Inflammatory macrophage (primary cell): ENCODE measurements around the gene ZFP92.
"Not testable (repeated sequence)": the region's sequence is repeated elsewhere in the genome, so short reads cannot be mapped to it uniquely, and the experiment has no call there.

Source experiments
- DNase-seq, 2 donors: peaks; one replicate each; pipeline ENCODE4 v3.0.0-alpha.2; 2020 to 2022
- total RNA-seq, 18 experiments: gene quantifications; one replicate each; lab custom pipeline; 2026; ENCODE audit warnings: mixed read lengths in 6 of 18, inconsistent platforms in 2 of 18; lab: John Stamatoyannopoulos, UW

ZFP92 gene, protein sequence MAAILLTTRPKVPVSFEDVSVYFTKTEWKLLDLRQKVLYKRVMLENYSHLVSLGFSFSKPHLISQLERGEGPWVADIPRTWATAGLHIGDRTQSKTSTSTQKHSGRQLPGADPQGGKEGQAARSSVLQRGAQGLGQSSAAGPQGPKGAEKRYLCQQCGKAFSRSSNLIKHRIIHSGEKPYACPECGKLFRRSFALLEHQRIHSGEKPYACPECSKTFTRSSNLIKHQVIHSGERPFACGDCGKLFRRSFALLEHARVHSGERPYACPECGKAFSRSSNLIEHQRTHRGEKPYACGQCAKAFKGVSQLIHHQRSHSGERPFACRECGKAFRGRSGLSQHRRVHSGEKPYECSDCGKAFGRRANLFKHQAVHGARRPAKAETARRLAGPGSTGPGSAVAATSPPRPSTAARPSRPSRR
- 1.7 to 27.5 (median 11.3) reads per million in 18 experiments for total RNA-seq

DNA sequence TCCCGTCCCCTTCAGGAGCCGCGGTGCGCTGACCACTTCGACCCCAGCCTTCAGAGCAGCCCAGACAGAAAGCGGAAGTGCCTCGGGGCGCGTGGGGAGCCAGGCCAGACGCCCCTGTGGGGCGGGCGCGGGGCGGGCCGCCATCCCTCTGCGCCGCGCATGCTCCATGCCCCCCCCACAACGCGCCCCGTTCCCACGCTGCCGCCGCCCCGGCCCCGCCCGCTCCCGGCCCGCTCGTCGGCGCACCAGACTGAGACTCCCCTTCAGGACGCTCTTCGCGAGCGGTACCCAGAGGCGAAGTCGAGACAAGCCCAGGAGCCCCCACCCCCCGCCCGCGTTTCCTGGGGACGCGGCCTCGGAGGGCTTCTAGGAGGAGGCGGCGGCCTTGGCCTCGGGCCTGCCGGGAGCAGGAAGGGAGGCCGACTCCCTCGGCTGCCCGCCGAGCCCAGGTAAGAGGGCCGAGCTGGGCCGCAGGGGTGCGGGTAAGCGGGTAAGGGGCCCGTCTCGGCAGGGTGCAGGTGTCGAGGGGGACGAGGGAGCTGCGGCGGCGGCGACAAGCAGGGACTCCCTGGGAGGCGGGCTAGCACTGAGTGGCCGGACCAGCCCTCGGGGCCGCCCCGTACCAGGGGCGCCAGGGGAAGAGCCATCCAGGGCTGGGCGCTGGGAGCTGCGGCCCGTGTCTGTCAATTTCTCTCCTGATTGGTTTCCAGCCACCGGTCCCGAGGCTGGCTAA lies at the start of gene ZFP92:
Gene ZFP92 (plus strand): TSS at position 218 of the 733 bp plus-strand sequence. CDS start 6,851 bp downstream, outside the sequence.
- peak; percentile 42 to 77 for DNase-seq

DNA sequence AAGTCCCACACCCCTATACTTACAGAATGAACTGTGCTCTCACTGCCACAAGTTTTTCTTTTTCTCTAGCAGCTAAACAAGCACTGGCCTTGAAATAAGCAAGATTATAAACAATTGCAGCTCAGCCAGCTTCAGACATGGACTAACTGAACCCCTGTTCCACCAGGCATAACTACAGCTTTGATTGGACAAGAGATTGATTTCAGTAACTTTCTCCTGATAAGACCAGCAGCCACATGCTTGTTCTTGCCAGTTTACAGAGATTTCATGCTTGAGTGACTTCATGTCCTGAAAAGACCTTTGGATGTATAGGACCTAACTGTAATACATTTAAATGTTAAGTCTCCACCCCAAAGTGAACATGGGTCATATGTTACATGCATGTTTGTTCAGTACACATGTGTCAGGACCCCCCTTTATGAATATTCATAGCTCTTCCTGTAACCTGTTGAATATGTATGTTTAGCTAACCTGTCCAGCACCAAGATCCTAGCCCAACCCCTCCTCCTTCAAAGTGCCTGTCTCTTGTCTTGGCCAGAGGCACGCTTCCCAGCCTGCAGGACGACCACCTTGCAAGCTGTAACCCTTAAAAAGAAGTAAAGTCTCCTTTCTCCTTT lies 49.4 kb upstream of the ZFP92 start:
- no peak for DNase-seq

DNA sequence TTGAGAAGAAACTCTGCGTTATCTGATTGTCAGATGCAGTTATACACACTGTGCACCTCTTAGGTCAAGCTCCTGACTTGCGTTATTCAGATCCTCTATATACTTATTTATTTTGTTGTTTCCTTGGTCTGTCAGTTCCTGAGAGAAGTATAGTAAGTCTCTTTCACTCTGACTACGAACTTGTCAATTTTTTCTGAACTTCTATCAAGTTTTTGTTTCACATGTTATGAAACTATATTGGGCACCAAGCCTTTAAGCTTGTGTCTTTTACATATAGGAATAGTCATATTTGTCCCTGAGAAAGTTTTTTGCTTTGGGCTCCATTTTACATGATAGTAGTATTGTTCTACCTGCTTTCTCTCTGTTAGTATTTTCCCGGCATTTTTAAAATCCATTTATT lies 45.6 kb upstream of the ZFP92 start:
- DNase-seq, result no peak

DNA sequence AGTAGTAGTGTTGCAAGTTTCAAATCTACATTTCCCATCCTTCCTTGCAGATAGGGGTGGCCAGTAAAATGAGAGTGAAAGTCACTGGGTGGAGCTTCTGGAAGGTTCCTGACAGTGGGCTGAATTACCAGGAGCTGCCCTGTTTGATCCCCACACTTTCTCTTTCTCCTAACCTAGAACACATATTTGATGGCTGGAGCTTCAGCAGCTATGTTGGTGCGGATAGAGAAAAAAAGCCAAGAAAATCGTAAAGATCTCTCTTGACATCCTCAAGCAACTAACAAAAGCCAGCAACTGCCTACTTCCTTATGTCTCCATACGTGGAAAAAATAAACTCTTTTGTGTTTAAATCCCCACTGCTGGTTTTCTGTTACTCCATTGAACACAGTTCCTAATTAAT lies 45.2 kb upstream of the ZFP92 start:
- DNase-seq, result no peak

DNA sequence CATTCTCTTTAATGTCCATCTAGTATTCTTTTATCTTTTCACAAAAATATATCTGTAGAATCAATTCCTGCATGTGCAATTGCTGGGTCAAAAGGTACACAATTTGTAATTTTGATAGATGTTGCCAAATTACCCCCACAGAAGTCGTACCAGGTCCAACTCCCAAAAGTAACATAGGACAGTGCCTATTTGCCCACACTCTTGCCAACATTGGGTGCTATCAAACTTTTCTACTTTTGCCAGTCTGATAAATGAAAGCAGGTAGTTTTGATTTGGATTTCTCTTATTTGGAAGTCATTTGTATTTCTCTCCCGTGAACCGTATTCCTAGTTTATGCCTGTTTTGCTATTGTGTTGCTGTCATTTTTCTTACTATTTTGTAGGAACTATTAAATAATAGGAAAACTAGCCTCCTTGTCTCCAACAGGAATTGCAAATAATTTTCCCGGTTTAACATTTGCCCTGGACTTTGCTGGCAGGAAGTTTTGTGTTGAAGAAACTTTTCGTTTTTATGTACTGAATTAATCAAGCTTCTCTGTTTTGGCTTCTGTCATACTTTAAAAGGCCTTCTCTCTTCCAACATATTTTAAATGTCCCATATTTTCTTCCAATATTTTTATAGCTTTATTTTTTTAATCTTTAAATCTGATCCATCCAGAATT lies 44.3 kb upstream of the ZFP92 start:
- DNase-seq, result no peak

DNA sequence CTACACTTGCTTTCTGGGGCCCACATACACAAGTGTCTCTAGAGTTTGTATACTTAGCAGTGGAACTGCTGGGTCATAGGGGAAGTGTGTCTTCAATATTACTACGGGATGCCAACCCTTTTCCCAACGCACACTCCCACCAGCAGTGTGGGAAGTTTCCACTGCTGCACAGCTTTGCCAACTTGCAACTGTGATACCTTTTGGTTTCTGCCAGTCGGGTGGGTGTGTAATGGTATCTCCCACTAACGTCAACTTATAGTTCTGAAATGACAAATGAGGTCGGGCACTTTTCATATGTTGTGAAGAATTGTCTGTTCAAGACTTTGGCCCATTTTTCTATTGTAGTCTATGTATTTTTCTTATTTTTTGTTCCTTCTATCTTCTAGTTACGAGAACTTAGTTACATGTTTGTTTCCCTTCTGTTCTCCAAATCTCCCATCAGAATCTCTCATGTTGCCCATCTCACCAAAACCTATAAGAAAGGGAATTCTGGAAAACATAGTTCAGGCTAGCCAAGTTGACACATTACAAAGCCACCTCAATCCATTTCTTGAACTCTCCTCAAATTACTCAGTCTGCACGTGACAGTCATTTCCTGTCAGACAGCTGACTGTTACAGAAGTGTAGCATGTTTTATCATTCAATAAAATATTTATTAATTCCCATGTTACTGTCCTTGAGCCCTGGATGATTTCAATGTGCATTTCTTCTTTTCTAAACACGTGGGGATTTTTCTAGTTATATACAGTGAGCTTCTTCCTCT lies 40.8 kb upstream of the ZFP92 start:
- DNase-seq, result no peak

DNA sequence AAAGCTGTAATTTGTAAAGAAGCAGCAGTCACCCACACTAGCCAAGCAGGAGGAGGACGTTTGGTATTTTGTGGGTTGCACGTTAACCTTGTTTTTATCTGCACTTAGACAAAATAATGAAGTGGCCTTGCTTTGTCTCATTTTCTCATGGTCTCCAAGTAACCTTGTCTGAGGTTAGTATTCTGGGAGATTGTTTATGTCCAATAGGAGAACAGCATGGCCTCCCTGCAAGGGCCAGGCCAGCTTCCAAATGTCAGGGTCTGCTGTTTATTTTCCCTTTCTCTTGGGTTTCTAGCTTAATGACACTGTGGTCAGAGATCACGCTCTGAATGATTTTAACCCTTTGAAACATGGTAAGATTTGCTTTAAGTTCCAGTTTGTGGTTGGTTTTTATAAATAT lies 40.0 kb upstream of the ZFP92 start:
- DNase-seq, result no peak

DNA sequence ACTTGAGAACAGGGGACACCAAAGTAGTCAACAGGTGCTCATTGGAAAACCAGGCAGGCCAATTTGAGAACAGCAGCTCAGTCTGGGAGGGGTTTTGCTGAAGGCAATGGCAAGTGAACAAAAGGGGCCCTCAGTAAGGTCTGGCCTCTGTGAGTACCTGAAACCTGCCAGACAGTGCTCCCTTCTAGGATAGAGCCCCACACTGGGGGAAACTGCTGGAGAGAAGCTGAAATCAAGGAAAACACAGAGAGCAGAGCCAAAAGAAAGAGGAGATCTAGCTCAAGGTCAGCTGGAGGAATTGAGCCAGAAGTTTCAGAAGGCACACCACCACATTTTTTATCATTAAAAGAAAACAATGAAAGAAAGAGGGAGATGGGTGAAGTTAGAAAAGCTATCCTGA lies 38.3 kb upstream of the ZFP92 start:
- no peak for DNase-seq

DNA sequence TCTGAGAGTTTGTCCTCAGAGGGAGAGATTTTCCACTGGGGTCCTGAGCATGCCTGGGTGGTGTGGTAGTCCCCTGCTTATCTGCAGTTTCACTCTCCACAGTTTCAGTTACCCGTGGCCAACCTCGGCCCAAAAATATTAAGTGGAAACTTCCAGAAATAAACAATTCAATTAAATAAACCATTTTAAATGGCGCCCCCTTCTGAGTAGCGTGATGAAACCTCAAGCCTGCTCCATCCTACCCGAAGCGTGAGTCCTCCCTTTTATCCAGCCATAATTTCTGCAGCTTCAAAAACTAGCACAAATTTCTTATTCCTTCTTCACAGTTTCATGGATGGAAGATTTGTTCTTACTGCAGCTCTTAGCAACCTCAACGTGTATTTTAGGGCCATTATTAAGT lies 36.8 kb upstream of the ZFP92 start:
- no peak for DNase-seq

DNA sequence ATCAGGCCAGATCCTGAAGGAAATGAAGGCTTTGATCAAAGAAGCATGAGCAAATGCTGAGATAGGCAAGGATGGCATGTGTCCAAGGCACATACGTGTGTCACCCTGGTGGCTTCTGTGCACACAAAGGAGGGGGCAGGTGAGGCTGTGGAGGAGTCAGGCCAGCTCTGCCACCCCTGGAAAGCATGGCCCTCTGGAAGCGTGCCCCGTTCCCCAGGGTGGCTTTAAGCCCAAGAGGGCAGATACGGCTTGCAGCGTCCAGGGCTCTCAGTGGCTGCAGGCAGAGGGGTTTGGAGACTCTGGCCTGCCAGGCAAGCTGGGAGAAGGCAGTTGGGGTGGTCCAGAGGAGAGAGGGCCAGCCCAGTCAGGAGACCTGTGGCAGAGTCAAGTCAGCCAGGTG lies 35.7 kb upstream of the ZFP92 start:
- DNase-seq, result no peak

DNA sequence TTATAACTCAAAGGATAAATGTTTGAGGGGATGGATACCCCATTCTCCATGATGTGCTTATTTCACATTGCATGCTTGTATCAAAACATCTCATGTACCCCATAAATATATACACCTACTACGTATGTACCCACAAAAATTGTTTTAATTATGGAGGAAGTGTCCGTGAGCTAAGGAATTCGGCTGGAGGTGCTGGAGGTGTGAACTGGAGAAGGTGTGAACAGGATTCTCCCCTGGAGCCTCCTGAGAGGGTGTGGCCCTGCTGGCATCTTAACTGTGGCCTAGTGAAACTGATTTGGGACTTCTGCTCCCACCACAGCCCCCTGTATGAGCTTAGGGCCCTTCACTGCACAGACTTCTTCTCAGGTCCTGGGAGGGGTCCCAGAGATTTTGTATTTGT lies 33.5 kb upstream of the ZFP92 start:
- no peak for DNase-seq

DNA sequence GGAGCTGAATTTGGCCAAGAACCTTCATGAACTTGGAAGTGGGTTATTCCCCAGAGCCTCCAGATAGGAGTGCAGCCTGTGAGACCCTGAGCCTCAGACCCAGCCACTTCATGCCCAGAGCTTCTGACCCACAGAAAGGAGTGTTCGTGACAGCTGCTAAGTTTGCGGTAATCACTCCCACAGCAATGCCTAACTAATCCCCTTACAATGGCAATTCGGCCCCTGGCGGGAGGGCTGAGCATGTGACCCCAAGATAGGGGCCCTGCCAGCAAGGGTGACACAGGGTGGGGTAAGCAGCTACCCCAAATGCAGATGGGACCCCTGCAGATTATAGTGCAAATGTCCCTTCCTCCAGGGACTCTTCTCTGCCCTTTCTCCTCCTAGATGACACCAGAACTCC lies 32.7 kb upstream of the ZFP92 start:
- DNase-seq, result no peak

DNA sequence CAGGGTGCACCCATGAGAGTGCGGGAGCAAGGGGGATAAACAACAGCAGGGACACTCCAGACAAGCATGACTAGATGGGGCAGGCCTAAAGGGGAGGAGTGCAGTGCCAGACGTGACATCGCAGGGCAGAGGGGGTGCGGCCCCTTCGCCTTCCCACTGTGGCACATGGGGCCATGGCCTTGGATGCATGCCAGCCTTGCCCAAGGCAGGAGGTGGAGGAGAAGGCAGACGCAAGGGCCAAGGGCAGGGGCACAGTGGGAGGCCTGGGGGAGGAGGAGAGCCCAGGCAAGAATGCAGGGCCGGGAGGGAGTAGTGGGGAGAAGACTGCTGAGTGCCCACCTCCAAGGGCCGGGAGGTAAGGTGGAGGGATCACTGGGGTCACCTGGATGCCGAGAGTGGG lies 31.8 kb upstream of the ZFP92 start:
- no peak for DNase-seq

DNA sequence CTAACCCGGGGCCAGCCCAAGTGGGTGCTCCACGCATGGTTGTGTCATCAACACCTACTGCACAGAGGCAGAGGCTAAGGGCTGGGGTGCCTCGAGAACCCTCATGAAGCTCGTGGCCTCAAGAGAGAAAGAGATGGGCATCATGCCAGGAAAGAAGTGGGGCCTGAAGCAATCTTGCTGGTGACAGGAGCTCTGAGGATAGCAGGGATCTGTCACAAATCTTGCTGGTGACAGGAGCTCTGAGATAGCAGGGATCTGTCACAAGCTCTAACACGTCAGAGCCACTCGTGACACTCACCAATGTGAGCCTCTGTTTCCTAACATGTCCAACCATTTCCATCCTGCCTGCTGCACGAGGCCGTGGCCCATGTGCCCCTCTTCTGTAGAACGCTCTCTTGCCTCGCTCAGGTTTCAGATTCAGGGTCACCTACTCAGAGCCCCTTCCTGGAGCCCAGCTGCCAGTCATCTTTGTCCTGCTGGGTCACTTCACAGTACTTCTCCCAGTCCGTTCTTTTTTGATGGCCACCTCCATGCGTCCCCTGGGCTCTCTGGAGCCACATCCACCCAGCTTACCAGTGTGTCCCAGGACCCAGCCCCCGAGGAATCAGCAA lies 31.2 kb upstream of the ZFP92 start:
- no peak for DNase-seq

DNA sequence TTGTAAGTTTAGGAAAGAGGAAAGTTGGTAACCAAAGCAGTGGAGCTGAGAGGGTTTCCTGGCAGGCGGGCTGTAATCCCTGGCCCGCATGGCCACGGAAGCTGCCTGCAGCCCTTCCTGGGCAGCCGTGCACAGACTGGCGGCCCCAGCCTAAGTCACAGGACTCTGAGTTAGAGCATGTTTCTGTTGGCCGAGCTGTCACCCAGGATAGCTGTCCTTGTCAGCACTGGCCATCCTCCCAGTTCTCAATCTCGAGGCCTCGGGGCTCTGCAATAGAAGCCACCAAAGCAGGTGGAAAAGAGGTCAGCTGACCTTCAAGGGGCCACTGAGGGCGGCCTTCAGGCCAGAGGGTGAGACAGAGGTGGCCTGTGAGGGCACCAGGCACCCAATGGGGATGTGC lies 30.6 kb upstream of the ZFP92 start:
- no peak for DNase-seq

DNA sequence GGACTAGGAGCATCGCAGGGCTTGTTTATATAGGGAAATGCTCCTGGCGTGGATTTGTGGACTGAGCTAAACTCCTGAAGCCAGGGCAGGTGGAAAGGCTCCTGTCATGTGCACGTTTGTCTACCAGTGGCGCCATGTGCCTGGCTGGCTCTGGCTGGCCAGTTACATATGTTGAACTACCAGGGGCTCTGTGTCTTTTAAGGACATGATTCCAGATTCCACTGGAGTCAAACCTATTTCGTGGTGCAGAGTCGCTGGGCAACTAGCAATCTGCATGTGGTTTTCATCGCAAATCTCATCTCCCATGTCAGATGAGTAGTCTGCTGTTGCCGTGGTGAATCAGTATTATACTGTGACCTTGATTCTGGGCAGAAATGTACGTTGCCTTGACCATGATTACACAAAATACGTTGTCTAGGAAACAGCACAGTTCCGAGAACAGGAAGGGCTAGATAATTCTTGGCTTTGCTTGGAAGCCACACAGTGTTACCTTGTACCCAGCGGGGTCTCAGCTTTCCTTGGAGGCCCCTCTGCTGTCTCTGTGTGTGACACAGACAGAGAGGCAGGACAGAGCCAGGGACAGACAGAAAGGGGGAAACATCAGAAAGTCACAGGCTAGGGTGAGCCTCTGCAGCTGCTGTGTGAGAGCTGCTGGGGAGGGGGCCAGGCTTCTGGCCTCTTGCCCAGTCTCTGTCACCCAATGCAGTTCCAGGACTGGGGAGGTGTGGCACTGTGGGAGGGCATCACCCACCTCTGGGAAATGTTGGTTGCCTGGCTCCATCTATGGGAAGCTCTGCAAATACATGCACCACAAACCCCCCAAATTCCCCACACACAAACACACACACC lies 29.4 kb upstream of the ZFP92 start:
- peak; percentile 3 to 39 for DNase-seq

DNA sequence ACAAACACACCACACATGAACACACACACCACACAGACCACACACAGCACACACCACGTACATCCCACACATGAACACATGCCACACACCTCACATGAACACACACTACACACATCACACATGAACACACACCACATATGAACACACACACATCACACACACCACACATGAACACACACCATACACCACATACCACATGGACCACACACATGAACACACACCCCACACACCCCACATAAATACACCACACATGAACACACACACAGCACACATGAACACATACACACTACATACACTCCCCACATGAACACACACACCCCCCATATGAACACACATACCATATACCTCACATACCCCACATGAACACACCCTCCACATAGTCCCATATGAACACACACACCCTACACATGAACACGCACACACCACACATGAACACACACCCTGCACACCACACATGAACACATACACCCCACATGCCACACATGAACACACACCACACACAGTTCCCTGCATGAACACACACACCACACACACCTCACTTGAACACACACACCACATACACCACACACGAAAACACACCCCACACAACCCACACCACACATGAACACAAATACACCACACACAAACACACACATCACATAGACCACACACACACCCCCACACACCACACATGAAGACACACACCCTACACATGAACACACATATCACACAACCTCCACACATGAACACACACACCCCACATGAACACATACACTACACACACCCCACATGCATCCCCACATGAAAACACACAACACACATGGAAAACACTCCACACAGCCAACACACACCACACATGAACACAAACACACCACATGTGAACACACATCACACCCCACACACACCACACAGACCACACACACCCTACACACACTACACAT lies 28.4 kb upstream of the ZFP92 start:
- DNase-seq, result no peak

DNA sequence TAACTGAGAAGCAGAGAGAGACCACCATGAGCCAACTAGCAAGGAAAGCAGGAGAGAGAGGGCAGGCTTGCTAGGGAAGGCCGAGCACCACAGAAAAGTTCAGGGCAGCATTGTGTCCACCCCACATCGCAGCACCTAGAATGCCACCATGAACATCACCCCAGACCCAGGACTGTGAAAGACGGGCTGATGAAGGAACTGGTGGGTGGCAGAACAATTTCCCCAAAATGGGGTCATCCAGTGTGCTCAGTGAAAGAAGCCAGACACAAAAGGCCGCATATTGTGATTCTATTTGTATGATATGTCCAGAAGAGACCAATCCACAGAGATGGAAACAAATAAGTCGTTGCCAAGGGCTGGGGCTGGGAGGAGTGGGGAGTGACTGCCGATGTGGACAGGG lies 26.9 kb upstream of the ZFP92 start:
- DNase-seq, result no peak

DNA sequence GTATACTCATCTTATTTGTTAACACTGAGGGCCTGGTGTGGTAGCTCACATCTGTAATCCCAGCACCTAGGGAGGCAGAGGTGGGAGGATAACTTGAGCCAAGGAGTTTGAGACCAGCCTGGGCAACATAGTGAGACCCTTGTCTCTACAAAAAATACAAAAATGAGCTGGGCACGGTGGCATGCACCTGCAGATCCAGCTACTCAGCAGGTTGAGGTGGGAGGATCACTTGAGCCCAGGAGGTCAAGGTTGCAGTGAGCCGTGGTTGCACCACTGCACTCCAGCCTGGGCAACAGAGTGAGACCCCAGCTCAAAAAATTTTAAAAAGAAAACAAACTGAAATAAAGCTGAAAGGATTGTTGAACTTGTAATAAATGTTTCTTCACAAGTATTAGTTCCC lies 26.3 kb upstream of the ZFP92 start:
- DNase-seq, result not testable (repeated sequence)

DNA sequence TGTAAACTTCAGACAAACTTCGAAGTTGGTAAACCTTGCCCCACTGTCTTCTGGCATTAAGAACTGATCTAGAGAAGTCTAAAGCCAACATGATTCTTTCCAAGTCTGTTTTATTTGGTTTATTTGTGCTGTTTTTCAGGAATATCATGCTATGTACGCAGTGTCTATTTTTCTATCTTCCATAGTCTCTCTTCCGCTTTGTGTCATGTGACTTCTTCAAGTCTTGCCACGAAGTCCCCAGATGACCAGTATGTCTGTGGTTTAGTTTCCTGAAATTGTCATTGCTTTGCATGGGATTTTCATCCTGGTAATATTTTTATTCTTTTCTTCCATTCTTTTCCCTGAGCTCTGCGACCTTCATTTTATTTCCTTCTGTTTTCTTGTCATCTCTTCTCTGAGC lies 25.2 kb upstream of the ZFP92 start:
- no peak for DNase-seq
